Inferior parietal cortex (tissue), 1 donor: Measurements from ENCODE around the gene GSTM4.
A peak's percentile ranks its signal among the peaks of the same experiment; 100 is the strongest.
"Not testable (repeated sequence)": the region's sequence is repeated elsewhere in the genome, so short reads cannot be mapped to it uniquely, and the experiment has no call there.

ENCODE experiments used
- DNase-seq: peaks from one replicate; pipeline ENCODE4 v3.0.0-alpha.2; 2016; ENCODE audit errors: extremely low spot score

The GSTM4 gene

GRCh38 chr1:109667452-109668122, 11.7 kb downstream of the GSTM4 start, which contains the start of gene GSTM2:
GSTM2 (plus strand) TSS chr1:109668057; CDS start chr1:109668116, 59 bp downstream.
- DNase-seq, result peak; percentile 75

GRCh38 chr1:109668123-109668775, 12.3 kb downstream of the GSTM4 start:
- DNase-seq, result peak; percentile 0

- no peak for DNase-seq
Observed at GRCh38 chr1:109669246-109669948, 13.5 kb downstream of the GSTM4 start.

- not testable (repeated sequence) for DNase-seq
Observed at GRCh38 chr1:109669949-109670302, 14.0 kb downstream of the GSTM4 start.

- no peak for DNase-seq
Observed at GRCh38 chr1:109671067-109671466, 15.2 kb downstream of the GSTM4 start.

- DNase-seq, result not testable (repeated sequence)
Observed at GRCh38 chr1:109673861-109674260, 18.0 kb downstream of the GSTM4 start.

- DNase-seq, result peak; percentile 0
Observed at GRCh38 chr1:109676683-109677381, 20.9 kb downstream of the GSTM4 start.

- peak; percentile 0 for DNase-seq
Observed at GRCh38 chr1:109677459-109677858, 21.6 kb downstream of the GSTM4 start.

GRCh38 chr1:109678637-109679036, 22.7 kb downstream of the GSTM4 start:
- not testable (repeated sequence) for DNase-seq

GRCh38 chr1:109684777-109685176, 28.9 kb downstream of the GSTM4 start:
- not testable (repeated sequence) for DNase-seq

GRCh38 chr1:109685399-109685798, 29.5 kb downstream of the GSTM4 start:
- DNase-seq, result not testable (repeated sequence)

GRCh38 chr1:109685890-109686289, 30.0 kb downstream of the GSTM4 start:
- not testable (repeated sequence) for DNase-seq

- DNase-seq, result not testable (repeated sequence)
Observed at GRCh38 chr1:109687109-109687508, 31.2 kb downstream of the GSTM4 start.

- no peak for DNase-seq
Observed at GRCh38 chr1:109687641-109688499, 32.0 kb downstream of the GSTM4 start, which contains the start of gene GSTM1. GSTM1 (plus strand) TSS chr1:109687817; CDS start chr1:109687874, 57 bp downstream.

GRCh38 chr1:109689844-109690405, 34.0 kb downstream of the GSTM4 start:
- DNase-seq, result no peak

- no peak for DNase-seq
Observed at GRCh38 chr1:109691759-109692158, 35.9 kb downstream of the GSTM4 start.

- DNase-seq, result not testable (repeated sequence)
Observed at GRCh38 chr1:109694400-109694799, 38.5 kb downstream of the GSTM4 start.

GRCh38 chr1:109695138-109695537, 39.2 kb downstream of the GSTM4 start:
- DNase-seq, result not testable (repeated sequence)

- no peak for DNase-seq
Observed at GRCh38 chr1:109697066-109697465, 41.2 kb downstream of the GSTM4 start.

- not testable (repeated sequence) for DNase-seq
Observed at GRCh38 chr1:109697861-109698260, 42.0 kb downstream of the GSTM4 start.

- DNase-seq, result not testable (repeated sequence)
Observed at GRCh38 chr1:109702940-109703339, 47.0 kb downstream of the GSTM4 start.
